Lung (tissue), 16 donors: Measurements from ENCODE around the gene VLDLR. TPM values are rescaled to one million over a fixed set of nuclear protein-coding genes. Genes with fewer than 3 reads are reported as not detected.

Experiments used
- ATAC-seq: fragments of 200-7000 bp; cut with Tn5 transposase; one replicate; pipeline ENCODE4 v1.9.1; 2020; ENCODE audit warnings: moderate number of reproducible peaks; ENCODE audit not compliant: insufficient read depth, low FRiP score
- DNase-seq, 3 donors: peaks; one replicate each; pipeline ENCODE4 v3.0.0-alpha.2; 2013 to 2017
- H3K27ac ChIP-seq, 2 donors: one replicate each; pipeline ENCODE4 v1.5.1; 2013; ENCODE audit warnings: mild to moderate bottlenecking in 2 of 2, moderate library complexity in 2 of 2, control low read depth in 1 of 2, inconsistent platforms in 1 of 2, low read depth in 1 of 2, low read length in 1 of 2
- H3K27me3 ChIP-seq, 3 donors: one replicate each; pipeline ENCODE4 v1.5.1; 2013; ENCODE audit warnings: low read length in 2 of 3; ENCODE audit not compliant: control insufficient read depth in 3 of 3, insufficient read depth in 3 of 3
- H3K36me3 ChIP-seq, 4 donors: one replicate each; pipeline ENCODE4 v1.5.1; 2013; ENCODE audit warnings: low read length in 4 of 4, mild to moderate bottlenecking in 1 of 4, moderate library complexity in 1 of 4; ENCODE audit not compliant: control insufficient read depth in 4 of 4, insufficient read depth in 4 of 4
- H3K4me1 ChIP-seq, 5 donors: one replicate each; pipeline ENCODE4 v1.5.1; 2013; ENCODE audit warnings: low read length in 5 of 5, mild to moderate bottlenecking in 2 of 5, moderate library complexity in 1 of 5; ENCODE audit not compliant: control insufficient read depth in 5 of 5, insufficient read depth in 5 of 5
- H3K4me3 ChIP-seq: one replicate; pipeline ENCODE4 v1.5.1; 2013; ENCODE audit warnings: mild to moderate bottlenecking, control low read depth, moderate library complexity
- H3K9ac ChIP-seq, 2 donors: one replicate each; pipeline ENCODE4 v1.5.1; 2013; ENCODE audit warnings: low read length in 2 of 2, control low read depth in 1 of 2; ENCODE audit not compliant: insufficient read depth in 1 of 2
- H3K9me3 ChIP-seq, 4 donors: one replicate each; pipeline ENCODE4 v1.5.1; 2013; ENCODE audit warnings: low read length in 3 of 4, mild to moderate bottlenecking in 1 of 4, moderate library complexity in 1 of 4; ENCODE audit not compliant: control insufficient read depth in 4 of 4, insufficient read depth in 3 of 4
- WGBS, 2 donors: extraction: QIAGEN DNeasy Blood & Tissue Kit; methylation state at CpG; one replicate each; pipeline ENCODE4 v1.1.7; 2013; 5-methylcytosine and 5-hydroxymethylcytosine counted together
- long read RNA-seq, 5 donors: transcript quantifications; one replicate each; lab custom pipeline, GENCODE V29; 2026
- polyA plus RNA-seq, 2 donors: library from polyadenylated mRNA; stranded (reverse); fragments of 200-250 nt; gene quantifications; one replicate each; pipeline ENCODE4 v1.2.1, GENCODE V29; 2013
- total RNA-seq, 2 donors: library from RNA; depleted of rRNA in 1 of 2; stranded (reverse); fragments of >200 nt in 1 of 2; gene quantifications; one replicate each; pipeline ENCODE4 v1.2.1, GENCODE V29; 2014 to 2021
- TF ChIP-seq, protein P1 (sequence below): IDR thresholded peaks from 2 replicates; pipeline ENCODE4 v1.5.1; 2012; ENCODE audit warnings: mild to moderate bottlenecking; ENCODE audit errors: control extremely low read depth, extremely low read depth
- donor health status: control.
- donor health status: control.
- donor health status: Bipolar disorder and iron deficiency.
- donor health status: healthy.
- donor health status: DM: yes; HTN: yes; CAD: no.

The VLDLR gene
- total RNA-seq, result 10 to 100 TPM; 19.4 to 32.3 TPM
- polyA plus RNA-seq, result 1 to 10 TPM; 5.7 to 9.9 TPM
- long read RNA-seq, donor 1, partial matches to known transcripts, result 0 of 3 reads
- long read RNA-seq, donor 1, other reads (novel, unspliced or antisense), result 0 of 3 reads
- long read RNA-seq, donor 2, result 0 reads
- long read RNA-seq, donor 3, result 0 reads
- long read RNA-seq, donor 4, result 0 reads
- long read RNA-seq, donor 5, full-length matches to known transcripts, result 3 of 3 reads
- long read RNA-seq, donor 5, partial matches to known transcripts, result 0 of 3 reads
- long read RNA-seq, donor 5, other reads (novel, unspliced or antisense), result 0 of 3 reads

DNA sequence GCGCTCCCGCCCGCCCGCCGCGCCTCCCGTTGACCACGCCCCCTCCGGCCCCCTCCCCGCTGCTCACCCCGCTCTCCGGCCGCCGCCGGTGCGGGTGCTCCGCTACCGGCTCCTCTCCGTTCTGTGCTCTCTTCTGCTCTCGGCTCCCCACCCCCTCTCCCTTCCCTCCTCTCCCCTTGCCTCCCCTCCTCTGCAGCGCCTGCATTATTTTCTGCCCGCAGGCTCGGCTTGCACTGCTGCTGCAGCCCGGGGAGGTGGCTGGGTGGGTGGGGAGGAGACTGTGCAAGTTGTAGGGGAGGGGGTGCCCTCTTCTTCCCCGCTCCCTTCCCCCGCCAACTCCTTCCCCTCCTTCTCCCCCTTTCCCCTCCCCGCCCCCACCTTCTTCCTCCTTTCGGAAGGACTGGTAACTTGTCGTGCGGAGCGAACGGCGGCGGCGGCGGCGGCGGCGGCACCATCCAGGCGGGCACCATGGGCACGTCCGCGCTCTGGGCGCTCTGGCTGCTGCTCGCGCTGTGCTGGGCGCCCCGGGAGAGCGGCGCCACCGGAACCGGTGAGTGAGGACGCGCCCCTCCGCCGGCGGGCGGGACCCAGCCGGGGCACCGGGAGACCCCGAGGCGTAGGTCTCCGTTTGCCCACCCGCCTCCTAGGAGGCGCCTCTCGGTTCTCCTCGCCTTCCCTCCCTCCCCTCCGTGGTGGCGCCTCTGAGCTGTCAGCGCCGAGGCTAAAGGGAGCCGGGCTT is at the start of gene VLDLR:
VLDLR (plus strand) TSS at position 66 of the 739 bp plus-strand sequence; CDS start at position 469, 403 bp downstream.
- Histone ChIP-seq H3K36me3 (no peaks in the 10 kb centered on the region), H3K9ac (peak within 1 kb of the TSS; percentile 43 to 63), H3K27me3 (peaks cover 0 to 3% (median 2%) of the 10 kb centered on the region in 3 donors), H3K27ac (peak within 1 kb of the TSS; percentile 93 to 94), H3K4me3 (peak within 1 kb of the TSS; percentile 59), H3K4me1 (peaks cover 0 to 17% (median 3%) of the 10 kb centered on the region in 5 donors), H3K9me3 (peaks cover 0 to 1% (median 0%) of the 10 kb centered on the region in 4 donors)
- ATAC-seq (peak; percentile 42), DNase-seq (peak; percentile 73 to 79 (median 75))
- 0 to 1% methylated on average over 39 to 72 of the region's 72 CpGs for WGBS, 2 donors
- TF ChIP-seq, protein P1, sequence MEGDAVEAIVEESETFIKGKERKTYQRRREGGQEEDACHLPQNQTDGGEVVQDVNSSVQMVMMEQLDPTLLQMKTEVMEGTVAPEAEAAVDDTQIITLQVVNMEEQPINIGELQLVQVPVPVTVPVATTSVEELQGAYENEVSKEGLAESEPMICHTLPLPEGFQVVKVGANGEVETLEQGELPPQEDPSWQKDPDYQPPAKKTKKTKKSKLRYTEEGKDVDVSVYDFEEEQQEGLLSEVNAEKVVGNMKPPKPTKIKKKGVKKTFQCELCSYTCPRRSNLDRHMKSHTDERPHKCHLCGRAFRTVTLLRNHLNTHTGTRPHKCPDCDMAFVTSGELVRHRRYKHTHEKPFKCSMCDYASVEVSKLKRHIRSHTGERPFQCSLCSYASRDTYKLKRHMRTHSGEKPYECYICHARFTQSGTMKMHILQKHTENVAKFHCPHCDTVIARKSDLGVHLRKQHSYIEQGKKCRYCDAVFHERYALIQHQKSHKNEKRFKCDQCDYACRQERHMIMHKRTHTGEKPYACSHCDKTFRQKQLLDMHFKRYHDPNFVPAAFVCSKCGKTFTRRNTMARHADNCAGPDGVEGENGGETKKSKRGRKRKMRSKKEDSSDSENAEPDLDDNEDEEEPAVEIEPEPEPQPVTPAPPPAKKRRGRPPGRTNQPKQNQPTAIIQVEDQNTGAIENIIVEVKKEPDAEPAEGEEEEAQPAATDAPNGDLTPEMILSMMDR, result no peak

DNA sequence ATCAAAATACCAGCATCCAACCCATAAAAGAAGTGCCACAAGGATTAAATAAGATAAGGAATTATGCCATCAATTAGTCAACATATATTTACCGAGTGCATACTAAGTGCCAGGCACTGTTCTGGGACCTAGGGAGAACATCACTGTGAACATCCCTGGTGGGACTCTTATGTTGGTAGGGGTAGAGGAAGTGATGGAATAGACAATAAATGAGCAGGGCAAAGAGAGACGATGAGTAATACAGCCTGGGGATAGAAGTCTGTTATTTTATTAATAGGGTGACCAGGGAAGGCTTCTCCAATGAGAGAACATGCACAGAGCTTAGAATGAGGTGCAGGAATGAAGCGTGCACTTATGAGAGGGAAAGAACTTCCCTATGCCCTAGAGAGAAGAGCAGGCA is 47.4 kb upstream of the VLDLR start:
- Histone ChIP-seq H3K4me1 (peaks cover 0 to 24% (median 18%) of the 10 kb centered on the region in 5 donors), H3K9me3 (no peaks in the 10 kb centered on the region), H3K36me3 (no peaks in the 10 kb centered on the region), H3K27ac (no peak overlapping the region), H3K9ac (no peak overlapping the region), H3K4me3 (no peak overlapping the region), H3K27me3 (no peaks in the 10 kb centered on the region)
- DNase-seq (no peak), ATAC-seq (no peak)
- TF ChIP-seq, protein P1, result no peak
- WGBS, 2 donors, result 83 to 88% methylated on average over 3 of the region's 3 CpGs

DNA sequence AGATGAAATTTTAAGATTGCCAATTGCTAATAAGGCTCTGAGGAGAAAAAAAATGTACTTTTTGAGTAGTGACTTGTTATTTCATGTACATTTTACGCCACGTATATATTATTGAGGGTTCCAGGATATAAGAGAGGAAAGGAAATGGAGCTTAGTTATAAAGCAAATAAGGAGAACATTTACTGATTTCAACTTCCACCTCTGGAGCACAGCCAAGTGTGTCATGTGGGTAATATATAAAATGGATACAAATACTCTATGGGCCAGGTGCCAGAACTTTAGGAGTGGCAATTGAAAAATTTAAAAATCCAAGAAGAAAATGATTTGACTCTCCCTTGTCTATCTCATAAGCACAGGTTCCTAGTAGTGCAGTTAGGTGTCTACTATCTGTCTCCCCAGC is 45.0 kb upstream of the VLDLR start:
- DNase-seq (peak; percentile 26 to 63 (median 61)), ATAC-seq (no peak)
- Histone ChIP-seq H3K27ac (no peak overlapping the region), H3K9ac (no peak overlapping the region), H3K4me3 (no peak overlapping the region), H3K36me3 (no peaks in the 10 kb centered on the region), H3K4me1 (peaks cover 0 to 18% (median 13%) of the 10 kb centered on the region in 5 donors), H3K9me3 (no peaks in the 10 kb centered on the region), H3K27me3 (no peaks in the 10 kb centered on the region)
- TF ChIP-seq, protein P1, result no peak
- 58 to 70% methylated on average over 2 of the region's 2 CpGs for WGBS, 2 donors
